KOPT-K1 (cell line): ENCODE results near the gene SUMF1.

Experiments used
- H3K27ac ChIP-seq: fragments of 200-600 bp; sonication (generic); 2 replicates; pipeline ENCODE4 v1.5.1; 2016; ENCODE audit warnings: antibody characterized with exemption, mild to moderate bottlenecking, low read depth, low read length; ENCODE audit not compliant: poor library complexity, severe bottlenecking
- H3K36me3 ChIP-seq: fragments of 200-600 bp; sonication (generic); 2 replicates; pipeline ENCODE4 v1.5.1; 2017; ENCODE audit warnings: antibody characterized with exemption, mild to moderate bottlenecking, low read length, moderate library complexity; ENCODE audit not compliant: insufficient read depth
- H3K9me3 ChIP-seq: fragments of 200-600 bp; sonication (generic); 2 replicates; pipeline ENCODE4 v1.5.1; 2017; ENCODE audit warnings: antibody characterized with exemption, low read length, mild to moderate bottlenecking; ENCODE audit not compliant: insufficient read depth, poor library complexity, severe bottlenecking

The SUMF1 gene

GRCh38 chr3:4419386-4419785 is 47.7 kb downstream of the SUMF1 start:
- no peaks in the 10 kb centered on the region for H3K9me3 ChIP-seq
- H3K36me3 ChIP-seq: no peaks in the 10 kb centered on the region
- no peak overlapping the region for H3K27ac ChIP-seq

GRCh38 chr3:4418156-4418555 is 48.9 kb downstream of the SUMF1 start:
- no peaks in the 10 kb centered on the region for H3K36me3 ChIP-seq
- no peaks in the 10 kb centered on the region for H3K9me3 ChIP-seq
- no peak overlapping the region for H3K27ac ChIP-seq

- Histone ChIP-seq H3K36me3 (no peaks in the 10 kb centered on the region), H3K27ac (no peak overlapping the region), H3K9me3 (no peaks in the 10 kb centered on the region)
These were observed 49.6 kb downstream of the SUMF1 start for GRCh38 chr3:4417449-4417848.

GRCh38 chr3:4416961-4417360 is 50.1 kb downstream of the SUMF1 start:
- no peaks in the 10 kb centered on the region for H3K9me3 ChIP-seq
- H3K36me3 ChIP-seq: no peaks in the 10 kb centered on the region
- no peak overlapping the region for H3K27ac ChIP-seq

GRCh38 chr3:4416427-4416945 is 50.6 kb downstream of the SUMF1 start:
- no peaks in the 10 kb centered on the region for H3K9me3 ChIP-seq
- no peaks in the 10 kb centered on the region for H3K36me3 ChIP-seq
- no peak overlapping the region for H3K27ac ChIP-seq

- Histone ChIP-seq H3K36me3 (peaks cover 6% of the 10 kb centered on the region; the same call in 1 of the 2 replicates), H3K9me3 (no peaks in the 10 kb centered on the region), H3K27ac (no peak overlapping the region)
These were observed 53.6 kb downstream of the SUMF1 start for GRCh38 chr3:4413467-4413866.

GRCh38 chr3:4411833-4412232 is 55.2 kb downstream of the SUMF1 start:
- no peak overlapping the region for H3K27ac ChIP-seq
- H3K9me3 ChIP-seq: no peaks in the 10 kb centered on the region
- H3K36me3 ChIP-seq: peaks cover 6% of the 10 kb centered on the region; the same call in 1 of the 2 replicates

GRCh38 chr3:4411236-4411635 is 55.8 kb downstream of the SUMF1 start:
- Histone ChIP-seq H3K27ac (no peak overlapping the region), H3K36me3 (peaks cover 6% of the 10 kb centered on the region; the same call in 1 of the 2 replicates), H3K9me3 (no peaks in the 10 kb centered on the region)

- Histone ChIP-seq H3K36me3 (peaks cover 6% of the 10 kb centered on the region; the same call in 1 of the 2 replicates), H3K9me3 (no peaks in the 10 kb centered on the region), H3K27ac (no peak overlapping the region)
These were observed 56.5 kb downstream of the SUMF1 start for GRCh38 chr3:4410606-4411005.

- H3K36me3 ChIP-seq: peaks cover 6% of the 10 kb centered on the region; the same call in 1 of the 2 replicates
- H3K27ac ChIP-seq: no peak overlapping the region
- no peaks in the 10 kb centered on the region for H3K9me3 ChIP-seq
These were observed 57.0 kb downstream of the SUMF1 start for GRCh38 chr3:4409971-4410573.

GRCh38 chr3:4409415-4409814 is 57.7 kb downstream of the SUMF1 start:
- Histone ChIP-seq H3K36me3 (peaks cover 6% of the 10 kb centered on the region; the same call in 1 of the 2 replicates), H3K9me3 (no peaks in the 10 kb centered on the region), H3K27ac (peak overlapping the region; percentile 34)

- Histone ChIP-seq H3K9me3 (no peaks in the 10 kb centered on the region), H3K27ac (peak overlapping the region; percentile 34), H3K36me3 (peaks cover 6% of the 10 kb centered on the region; the same call in 1 of the 2 replicates)
These were observed 58.1 kb downstream of the SUMF1 start for GRCh38 chr3:4408958-4409357.

GRCh38 chr3:4407941-4408340 is 59.1 kb downstream of the SUMF1 start:
- Histone ChIP-seq H3K36me3 (peaks cover 6% of the 10 kb centered on the region; the same call in 1 of the 2 replicates), H3K27ac (no peak overlapping the region), H3K9me3 (no peaks in the 10 kb centered on the region)

GRCh38 chr3:4406746-4407568 is 60.1 kb downstream of the SUMF1 start:
- Histone ChIP-seq H3K9me3 (no peaks in the 10 kb centered on the region), H3K27ac (no peak overlapping the region), H3K36me3 (peaks cover 6% of the 10 kb centered on the region; the same call in 1 of the 2 replicates)

- H3K9me3 ChIP-seq: no peaks in the 10 kb centered on the region
- H3K36me3 ChIP-seq: no peaks in the 10 kb centered on the region; the same call in 1 of the 2 replicates
- no peak overlapping the region for H3K27ac ChIP-seq
These were observed 62.2 kb downstream of the SUMF1 start for GRCh38 chr3:4404881-4405280.
